Endometrial microvascular endothelial cells (primary cell): ENCODE data around the gene PIK3CD. TPM values are rescaled to one million over a fixed set of nuclear protein-coding genes. Genes with fewer than 3 reads are reported as not detected.

Experiments used
- in situ Hi-C: cut with HindIII; loops from 2 replicates; pipeline ENCODE4 v1.10.0; 2017; ENCODE audit warnings: low sequenced_read_pairs, low pct_unique_long_range_greater_than_20kb; ENCODE audit errors: inconsistent ontology term
- total RNA-seq: library from RNA; depleted of rRNA; stranded (reverse); fragments of >200 nt; gene quantifications from one replicate; pipeline ENCODE4 v1.2.3, GENCODE V29; 2015; ENCODE audit errors: inconsistent ontology term

The PIK3CD gene
- 9.1 TPM for total RNA-seq

- in situ Hi-C loops: no loop called here
These were observed at the start of gene PIK3CD for GRCh38 chr1:9651565-9652378. Gene PIK3CD, plus strand, starts transcription at chr1:9651731. Its CDS starts 58,725 bp downstream, at chr1:9710456.

- in situ Hi-C loops: no loop called here
These were observed 49.4 kb upstream of the PIK3CD start for GRCh38 chr1:9601942-9602793.

GRCh38 chr1:9602794-9603167 is 48.8 kb upstream of the PIK3CD start:
- in situ Hi-C loops: no loop called here

- in situ Hi-C loops: no loop called here
These were observed 48.2 kb upstream of the PIK3CD start for GRCh38 chr1:9603307-9603706.

GRCh38 chr1:9603766-9604753 is 47.5 kb upstream of the PIK3CD start:
- in situ Hi-C loops: no loop called here

GRCh38 chr1:9604836-9605235 is 46.7 kb upstream of the PIK3CD start:
- in situ Hi-C loops: no loop called here

- in situ Hi-C loops: no loop called here
These were observed 45.5 kb upstream of the PIK3CD start for GRCh38 chr1:9605946-9606455.

- in situ Hi-C loops: no loop called here
These were observed 45.1 kb upstream of the PIK3CD start for GRCh38 chr1:9606458-9606857.

- in situ Hi-C loops: no loop called here
These were observed 44.6 kb upstream of the PIK3CD start for GRCh38 chr1:9606948-9607347.

- in situ Hi-C loops: no loop called here
These were observed 44.2 kb upstream of the PIK3CD start for GRCh38 chr1:9607352-9607751.

- in situ Hi-C loops: no loop called here
These were observed 41.5 kb upstream of the PIK3CD start for GRCh38 chr1:9609998-9610397.

GRCh38 chr1:9610548-9610947 is 41.0 kb upstream of the PIK3CD start:
- in situ Hi-C loops: no loop called here

- in situ Hi-C loops: no loop called here
These were observed 39.8 kb upstream of the PIK3CD start for GRCh38 chr1:9611716-9612115.

GRCh38 chr1:9612162-9612845 is 39.2 kb upstream of the PIK3CD start:
- in situ Hi-C loops: no loop called here

GRCh38 chr1:9612871-9613624 is 38.5 kb upstream of the PIK3CD start:
- in situ Hi-C loops: no loop called here

- in situ Hi-C loops: no loop called here
These were observed 37.8 kb upstream of the PIK3CD start for GRCh38 chr1:9613625-9614299.
